ENCODE data around the gene TBC1D1.

GRCh38 chr4:38009421-38009820 is 118.5 kb downstream of the TBC1D1 start:
- no peak for TF ChIP-seq POLR2A (IDR thresholded peaks at IDR 0.05)
- no peak for TF ChIP-seq CTCF (IDR thresholded peaks at IDR 0.05)

Data from prostate gland (tissue), 2 donors.